Femur (tissue), 1 donor: Measurements from ENCODE around the gene RET.

Experiments used
- DNase-seq: peaks from one replicate; pipeline ENCODE4 v3.0.0-alpha.2; 2017

The RET gene

DNA sequence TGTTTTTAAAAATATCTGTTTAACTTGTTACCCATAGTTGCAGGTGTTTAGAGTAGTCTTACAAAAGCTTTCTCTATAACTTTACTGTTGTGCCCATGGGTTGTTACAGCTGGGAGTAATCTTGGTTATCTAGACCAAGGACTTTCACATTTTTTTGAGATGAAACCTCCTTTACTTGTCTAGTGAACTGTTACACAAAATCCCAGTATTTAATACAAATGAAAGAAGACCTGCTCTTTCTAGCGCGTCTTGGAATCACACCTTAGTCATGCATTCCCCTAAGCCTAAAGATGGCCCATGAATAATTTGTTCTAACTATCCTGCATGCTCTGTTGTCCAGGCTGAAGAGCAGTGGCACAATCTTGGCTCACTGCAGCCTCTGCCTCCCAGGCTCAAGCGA is 99.4 kb downstream of the RET start:
- DNase-seq: no peak

DNA sequence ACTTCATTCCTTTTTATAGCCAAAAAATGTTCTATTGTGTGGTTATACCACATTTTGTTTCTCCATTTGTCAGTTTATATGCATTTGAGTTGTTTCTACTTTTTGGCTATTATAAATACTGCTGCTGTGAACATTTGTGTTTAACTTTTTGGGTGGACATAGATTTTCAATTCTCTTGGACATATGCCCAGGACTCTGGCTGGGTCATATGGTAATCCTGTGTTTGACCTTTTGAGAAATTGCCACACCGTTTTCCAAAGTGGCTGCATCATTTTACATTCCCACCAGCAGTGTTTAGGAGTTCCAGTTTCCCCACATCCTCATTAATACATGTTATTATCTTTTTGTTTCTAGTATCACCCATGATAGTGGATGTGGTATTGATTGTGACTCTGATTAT is 100.7 kb downstream of the RET start:
- no peak for DNase-seq
